WTC11 (cell line): Measurements from ENCODE around the gene DOCK7.

Experiments used
- FOXJ3 ChIP-seq: sonication (generic); formaldehyde crosslinking; IDR thresholded peaks from 2 replicates; pipeline ENCODE4 v1.9.0; 2021; ENCODE audit warnings: missing genetic modification reagents, mild to moderate bottlenecking, borderline replicate concordance
- MYBL2 ChIP-seq: sonication (generic); formaldehyde crosslinking; IDR thresholded peaks from 2 replicates; pipeline ENCODE4 v1.8.1; 2023; ENCODE audit warnings: mild to moderate bottlenecking, moderate library complexity, missing genetic modification reagents
- NFYB ChIP-seq: sonication (generic); formaldehyde crosslinking; conservative IDR thresholded peaks from 2 replicates; pipeline ENCODE4 v1.8.0; 2022; ENCODE audit warnings: low read depth, missing genetic modification reagents
- NR2C2 ChIP-seq: sonication (generic); formaldehyde crosslinking; IDR thresholded peaks from 2 replicates; pipeline ENCODE4 v1.8.0; 2022; ENCODE audit warnings: mild to moderate bottlenecking, missing genetic modification reagents
- OVOL2 ChIP-seq: fragments of 250-450 bp; sonication (Bioruptor Pico); IDR thresholded peaks from 2 replicates; pipeline ENCODE4 v1.9.0; 2021; ENCODE audit warnings: mild to moderate bottlenecking, borderline replicate concordance
- TF ChIP-seq, protein P1 (sequence below): fragments of 200-600 bp; IDR thresholded peaks from 2 replicates; pipeline ENCODE4 v1.8.0; 2022; ENCODE audit warnings: antibody characterized with exemption
- TF ChIP-seq, protein P2 (sequence below): sonication (generic); formaldehyde crosslinking; IDR thresholded peaks from 2 replicates; pipeline ENCODE4 v1.8.0; 2023; ENCODE audit warnings: missing genetic modification reagents
- TF ChIP-seq, protein P3 (sequence below): sonication (generic); formaldehyde crosslinking; IDR thresholded peaks from 2 replicates; pipeline ENCODE4 v1.8.1; 2023; ENCODE audit warnings: mild to moderate bottlenecking, missing genetic modification reagents, moderate library complexity
- TF ChIP-seq, protein P4 (sequence below): sonication (generic); formaldehyde crosslinking; IDR thresholded peaks from 2 replicates; pipeline ENCODE4 v1.8.0; 2023; ENCODE audit warnings: missing genetic modification reagents, mild to moderate bottlenecking, borderline replicate concordance
- TF ChIP-seq, protein P5 (sequence below): sonication (generic); formaldehyde crosslinking; IDR thresholded peaks from 2 replicates; pipeline ENCODE4 v1.8.1; 2022; ENCODE audit warnings: mild to moderate bottlenecking, moderate library complexity, missing genetic modification reagents
- TF ChIP-seq, protein P6 (sequence below): sonication (generic); formaldehyde crosslinking; IDR thresholded peaks from 2 replicates; pipeline ENCODE4 v1.8.0; 2022; ENCODE audit warnings: mild to moderate bottlenecking, missing genetic modification reagents
- TF ChIP-seq, protein P7 (sequence below): sonication (generic); formaldehyde crosslinking; IDR thresholded peaks from 2 replicates; pipeline ENCODE4 v1.8.1; 2022; ENCODE audit warnings: low read depth, mild to moderate bottlenecking, moderate library complexity, missing genetic modification reagents, borderline replicate concordance

DNA sequence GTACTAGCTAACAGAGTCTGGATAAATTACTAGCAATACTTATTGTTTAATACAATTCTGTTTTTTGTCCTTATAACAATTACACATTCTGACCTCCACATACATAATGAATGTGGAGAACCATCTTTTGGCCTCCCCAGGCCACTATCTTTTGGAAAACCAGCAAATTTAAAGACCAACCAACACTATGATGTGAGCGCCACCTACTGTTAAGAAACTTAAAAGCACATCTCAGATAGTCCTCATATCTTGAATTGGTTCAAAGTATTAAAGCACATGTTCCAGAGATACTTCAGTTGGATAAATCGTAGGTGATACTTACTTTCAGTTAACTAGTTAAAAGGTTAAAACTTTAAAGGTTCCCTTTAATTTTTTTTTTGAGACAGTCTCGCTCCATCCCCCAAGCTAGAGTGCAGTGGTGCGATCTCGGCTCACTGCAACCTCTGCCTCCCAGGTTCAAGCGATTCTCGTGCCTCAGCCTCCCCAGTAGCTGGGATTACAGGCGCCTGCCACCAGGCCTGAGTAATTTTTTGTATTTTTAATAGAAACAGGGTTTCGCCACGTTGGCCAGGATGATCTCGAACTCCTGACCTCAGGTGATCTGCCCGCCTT is 280.7 kb downstream of the DOCK7 start:
- TF ChIP-seq, protein P1, sequence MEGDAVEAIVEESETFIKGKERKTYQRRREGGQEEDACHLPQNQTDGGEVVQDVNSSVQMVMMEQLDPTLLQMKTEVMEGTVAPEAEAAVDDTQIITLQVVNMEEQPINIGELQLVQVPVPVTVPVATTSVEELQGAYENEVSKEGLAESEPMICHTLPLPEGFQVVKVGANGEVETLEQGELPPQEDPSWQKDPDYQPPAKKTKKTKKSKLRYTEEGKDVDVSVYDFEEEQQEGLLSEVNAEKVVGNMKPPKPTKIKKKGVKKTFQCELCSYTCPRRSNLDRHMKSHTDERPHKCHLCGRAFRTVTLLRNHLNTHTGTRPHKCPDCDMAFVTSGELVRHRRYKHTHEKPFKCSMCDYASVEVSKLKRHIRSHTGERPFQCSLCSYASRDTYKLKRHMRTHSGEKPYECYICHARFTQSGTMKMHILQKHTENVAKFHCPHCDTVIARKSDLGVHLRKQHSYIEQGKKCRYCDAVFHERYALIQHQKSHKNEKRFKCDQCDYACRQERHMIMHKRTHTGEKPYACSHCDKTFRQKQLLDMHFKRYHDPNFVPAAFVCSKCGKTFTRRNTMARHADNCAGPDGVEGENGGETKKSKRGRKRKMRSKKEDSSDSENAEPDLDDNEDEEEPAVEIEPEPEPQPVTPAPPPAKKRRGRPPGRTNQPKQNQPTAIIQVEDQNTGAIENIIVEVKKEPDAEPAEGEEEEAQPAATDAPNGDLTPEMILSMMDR = peak; percentile 53; the same call in 1 of the 2 replicates
- TF ChIP-seq NR2C2 (CRISPR knock-in tag) (no peak), NFYB (CRISPR knock-in tag) (no peak), FOXJ3 (CRISPR knock-in tag) (no peak), MYBL2 (CRISPR knock-in tag) (no peak), OVOL2 (CRISPR knock-in tag) (no peak)
- TF ChIP-seq, protein P2, sequence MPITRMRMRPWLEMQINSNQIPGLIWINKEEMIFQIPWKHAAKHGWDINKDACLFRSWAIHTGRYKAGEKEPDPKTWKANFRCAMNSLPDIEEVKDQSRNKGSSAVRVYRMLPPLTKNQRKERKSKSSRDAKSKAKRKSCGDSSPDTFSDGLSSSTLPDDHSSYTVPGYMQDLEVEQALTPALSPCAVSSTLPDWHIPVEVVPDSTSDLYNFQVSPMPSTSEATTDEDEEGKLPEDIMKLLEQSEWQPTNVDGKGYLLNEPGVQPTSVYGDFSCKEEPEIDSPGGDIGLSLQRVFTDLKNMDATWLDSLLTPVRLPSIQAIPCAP = no peak
- TF ChIP-seq, protein P3, sequence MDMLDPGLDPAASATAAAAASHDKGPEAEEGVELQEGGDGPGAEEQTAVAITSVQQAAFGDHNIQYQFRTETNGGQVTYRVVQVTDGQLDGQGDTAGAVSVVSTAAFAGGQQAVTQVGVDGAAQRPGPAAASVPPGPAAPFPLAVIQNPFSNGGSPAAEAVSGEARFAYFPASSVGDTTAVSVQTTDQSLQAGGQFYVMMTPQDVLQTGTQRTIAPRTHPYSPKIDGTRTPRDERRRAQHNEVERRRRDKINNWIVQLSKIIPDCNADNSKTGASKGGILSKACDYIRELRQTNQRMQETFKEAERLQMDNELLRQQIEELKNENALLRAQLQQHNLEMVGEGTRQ (CRISPR knock-in tag) = no peak
- TF ChIP-seq, protein P4, sequence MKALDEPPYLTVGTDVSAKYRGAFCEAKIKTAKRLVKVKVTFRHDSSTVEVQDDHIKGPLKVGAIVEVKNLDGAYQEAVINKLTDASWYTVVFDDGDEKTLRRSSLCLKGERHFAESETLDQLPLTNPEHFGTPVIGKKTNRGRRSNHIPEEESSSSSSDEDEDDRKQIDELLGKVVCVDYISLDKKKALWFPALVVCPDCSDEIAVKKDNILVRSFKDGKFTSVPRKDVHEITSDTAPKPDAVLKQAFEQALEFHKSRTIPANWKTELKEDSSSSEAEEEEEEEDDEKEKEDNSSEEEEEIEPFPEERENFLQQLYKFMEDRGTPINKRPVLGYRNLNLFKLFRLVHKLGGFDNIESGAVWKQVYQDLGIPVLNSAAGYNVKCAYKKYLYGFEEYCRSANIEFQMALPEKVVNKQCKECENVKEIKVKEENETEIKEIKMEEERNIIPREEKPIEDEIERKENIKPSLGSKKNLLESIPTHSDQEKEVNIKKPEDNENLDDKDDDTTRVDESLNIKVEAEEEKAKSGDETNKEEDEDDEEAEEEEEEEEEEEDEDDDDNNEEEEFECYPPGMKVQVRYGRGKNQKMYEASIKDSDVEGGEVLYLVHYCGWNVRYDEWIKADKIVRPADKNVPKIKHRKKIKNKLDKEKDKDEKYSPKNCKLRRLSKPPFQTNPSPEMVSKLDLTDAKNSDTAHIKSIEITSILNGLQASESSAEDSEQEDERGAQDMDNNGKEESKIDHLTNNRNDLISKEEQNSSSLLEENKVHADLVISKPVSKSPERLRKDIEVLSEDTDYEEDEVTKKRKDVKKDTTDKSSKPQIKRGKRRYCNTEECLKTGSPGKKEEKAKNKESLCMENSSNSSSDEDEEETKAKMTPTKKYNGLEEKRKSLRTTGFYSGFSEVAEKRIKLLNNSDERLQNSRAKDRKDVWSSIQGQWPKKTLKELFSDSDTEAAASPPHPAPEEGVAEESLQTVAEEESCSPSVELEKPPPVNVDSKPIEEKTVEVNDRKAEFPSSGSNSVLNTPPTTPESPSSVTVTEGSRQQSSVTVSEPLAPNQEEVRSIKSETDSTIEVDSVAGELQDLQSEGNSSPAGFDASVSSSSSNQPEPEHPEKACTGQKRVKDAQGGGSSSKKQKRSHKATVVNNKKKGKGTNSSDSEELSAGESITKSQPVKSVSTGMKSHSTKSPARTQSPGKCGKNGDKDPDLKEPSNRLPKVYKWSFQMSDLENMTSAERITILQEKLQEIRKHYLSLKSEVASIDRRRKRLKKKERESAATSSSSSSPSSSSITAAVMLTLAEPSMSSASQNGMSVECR (CRISPR knock-in tag) = no peak
- TF ChIP-seq, protein P5, sequence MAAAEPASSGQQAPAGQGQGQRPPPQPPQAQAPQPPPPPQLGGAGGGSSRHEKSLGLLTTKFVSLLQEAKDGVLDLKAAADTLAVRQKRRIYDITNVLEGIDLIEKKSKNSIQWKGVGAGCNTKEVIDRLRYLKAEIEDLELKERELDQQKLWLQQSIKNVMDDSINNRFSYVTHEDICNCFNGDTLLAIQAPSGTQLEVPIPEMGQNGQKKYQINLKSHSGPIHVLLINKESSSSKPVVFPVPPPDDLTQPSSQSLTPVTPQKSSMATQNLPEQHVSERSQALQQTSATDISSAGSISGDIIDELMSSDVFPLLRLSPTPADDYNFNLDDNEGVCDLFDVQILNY (CRISPR knock-in tag) = no peak
- TF ChIP-seq, protein P6, sequence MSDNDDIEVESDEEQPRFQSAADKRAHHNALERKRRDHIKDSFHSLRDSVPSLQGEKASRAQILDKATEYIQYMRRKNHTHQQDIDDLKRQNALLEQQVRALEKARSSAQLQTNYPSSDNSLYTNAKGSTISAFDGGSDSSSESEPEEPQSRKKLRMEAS (CRISPR knock-in tag) = no peak
- TF ChIP-seq, protein P7, sequence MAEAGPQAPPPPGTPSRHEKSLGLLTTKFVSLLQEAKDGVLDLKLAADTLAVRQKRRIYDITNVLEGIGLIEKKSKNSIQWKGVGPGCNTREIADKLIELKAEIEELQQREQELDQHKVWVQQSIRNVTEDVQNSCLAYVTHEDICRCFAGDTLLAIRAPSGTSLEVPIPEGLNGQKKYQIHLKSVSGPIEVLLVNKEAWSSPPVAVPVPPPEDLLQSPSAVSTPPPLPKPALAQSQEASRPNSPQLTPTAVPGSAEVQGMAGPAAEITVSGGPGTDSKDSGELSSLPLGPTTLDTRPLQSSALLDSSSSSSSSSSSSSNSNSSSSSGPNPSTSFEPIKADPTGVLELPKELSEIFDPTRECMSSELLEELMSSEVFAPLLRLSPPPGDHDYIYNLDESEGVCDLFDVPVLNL (CRISPR knock-in tag) = no peak
